Parathyroid adenoma (tissue), 2 donors: Measurements from ENCODE around the gene CFAP97D1.

Experiments
- H2AFZ ChIP-seq: fragments of 300-600 bp; sonication (generic); one replicate; pipeline ENCODE4 v1.7.0; 2017; ENCODE audit warnings: antibody characterized with exemption, mild to moderate bottlenecking
- H3K27ac ChIP-seq: fragments of 300-600 bp; sonication (generic); one replicate; pipeline ENCODE4 v1.7.0; 2017
- H3K27me3 ChIP-seq: fragments of 300-600 bp; sonication (generic); one replicate; pipeline ENCODE4 v1.7.0; 2017; ENCODE audit warnings: low read length; ENCODE audit not compliant: control insufficient read depth, insufficient read depth
- H3K36me3 ChIP-seq: fragments of 300-600 bp; sonication (generic); one replicate; pipeline ENCODE4 v1.7.0; 2017; ENCODE audit warnings: low read length; ENCODE audit not compliant: control insufficient read depth, insufficient read depth
- H3K4me1 ChIP-seq: fragments of 300-600 bp; sonication (generic); one replicate; pipeline ENCODE4 v1.7.0; 2017; ENCODE audit warnings: control low read depth
- H3K4me2 ChIP-seq: fragments of 300-600 bp; sonication (generic); one replicate; pipeline ENCODE4 v1.7.0; 2017; ENCODE audit warnings: low read length
- H3K4me3 ChIP-seq: fragments of 300-600 bp; sonication (generic); one replicate; pipeline ENCODE4 v1.7.0; 2017; ENCODE audit warnings: low read depth, low read length
- H3K79me2 ChIP-seq: fragments of 300-600 bp; sonication (generic); one replicate; pipeline ENCODE4 v1.7.0; 2017; ENCODE audit warnings: control low read depth
- H3K9ac ChIP-seq: fragments of 300-600 bp; sonication (generic); one replicate; pipeline ENCODE4 v1.7.0; 2017; ENCODE audit warnings: mild to moderate bottlenecking
- H3K9me3 ChIP-seq: fragments of 300-600 bp; sonication (generic); one replicate; pipeline ENCODE4 v1.7.0; 2017; ENCODE audit warnings: low read length; ENCODE audit not compliant: control insufficient read depth
- TF ChIP-seq, protein P1 (sequence below): fragments of 300-600 bp; sonication (generic); IDR thresholded peaks from one replicate; pipeline ENCODE4 v1.7.0; 2017; ENCODE audit warnings: antibody characterized with exemption, mild to moderate bottlenecking
- donor health status: primary hyperparathyroidism.

Gene CFAP97D1

GRCh38 chr17:43834106-43834505 lies 53.9 kb downstream of the CFAP97D1 start:
- Histone ChIP-seq H3K4me3 (no peak overlapping the region), H3K9ac (no peak overlapping the region)

More at GRCh38 chr17:43834106-43834505, 53.9 kb downstream of the CFAP97D1 start:
- no peaks in the 10 kb centered on the region for H3K27me3 ChIP-seq
- H3K4me2 ChIP-seq = no peak overlapping the region
- no peaks in the 10 kb centered on the region for H3K79me2 ChIP-seq
- no peaks in the 10 kb centered on the region for H3K9me3 ChIP-seq
- no peak overlapping the region for H2AFZ ChIP-seq
- TF ChIP-seq, protein P1, sequence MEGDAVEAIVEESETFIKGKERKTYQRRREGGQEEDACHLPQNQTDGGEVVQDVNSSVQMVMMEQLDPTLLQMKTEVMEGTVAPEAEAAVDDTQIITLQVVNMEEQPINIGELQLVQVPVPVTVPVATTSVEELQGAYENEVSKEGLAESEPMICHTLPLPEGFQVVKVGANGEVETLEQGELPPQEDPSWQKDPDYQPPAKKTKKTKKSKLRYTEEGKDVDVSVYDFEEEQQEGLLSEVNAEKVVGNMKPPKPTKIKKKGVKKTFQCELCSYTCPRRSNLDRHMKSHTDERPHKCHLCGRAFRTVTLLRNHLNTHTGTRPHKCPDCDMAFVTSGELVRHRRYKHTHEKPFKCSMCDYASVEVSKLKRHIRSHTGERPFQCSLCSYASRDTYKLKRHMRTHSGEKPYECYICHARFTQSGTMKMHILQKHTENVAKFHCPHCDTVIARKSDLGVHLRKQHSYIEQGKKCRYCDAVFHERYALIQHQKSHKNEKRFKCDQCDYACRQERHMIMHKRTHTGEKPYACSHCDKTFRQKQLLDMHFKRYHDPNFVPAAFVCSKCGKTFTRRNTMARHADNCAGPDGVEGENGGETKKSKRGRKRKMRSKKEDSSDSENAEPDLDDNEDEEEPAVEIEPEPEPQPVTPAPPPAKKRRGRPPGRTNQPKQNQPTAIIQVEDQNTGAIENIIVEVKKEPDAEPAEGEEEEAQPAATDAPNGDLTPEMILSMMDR = no peak
- H3K4me1 ChIP-seq = peaks cover 7% of the 10 kb centered on the region
- no peaks in the 10 kb centered on the region for H3K36me3 ChIP-seq
- H3K27ac ChIP-seq = no peak overlapping the region
